GM12874 (cell line): Measurements from ENCODE around the gene COMMD8.

Experiments used
- TF ChIP-seq, protein P1 (sequence below): IDR thresholded peaks from 2 replicates; pipeline ENCODE4 v1.5.1; 2011; ENCODE audit warnings: low read depth, mild to moderate bottlenecking, control low read depth, low read length, moderate library complexity; ENCODE audit not compliant: insufficient read depth

The COMMD8 gene

GRCh38 chr4:47444031-47444430, 19.5 kb downstream of the COMMD8 start:
- TF ChIP-seq, protein P1, sequence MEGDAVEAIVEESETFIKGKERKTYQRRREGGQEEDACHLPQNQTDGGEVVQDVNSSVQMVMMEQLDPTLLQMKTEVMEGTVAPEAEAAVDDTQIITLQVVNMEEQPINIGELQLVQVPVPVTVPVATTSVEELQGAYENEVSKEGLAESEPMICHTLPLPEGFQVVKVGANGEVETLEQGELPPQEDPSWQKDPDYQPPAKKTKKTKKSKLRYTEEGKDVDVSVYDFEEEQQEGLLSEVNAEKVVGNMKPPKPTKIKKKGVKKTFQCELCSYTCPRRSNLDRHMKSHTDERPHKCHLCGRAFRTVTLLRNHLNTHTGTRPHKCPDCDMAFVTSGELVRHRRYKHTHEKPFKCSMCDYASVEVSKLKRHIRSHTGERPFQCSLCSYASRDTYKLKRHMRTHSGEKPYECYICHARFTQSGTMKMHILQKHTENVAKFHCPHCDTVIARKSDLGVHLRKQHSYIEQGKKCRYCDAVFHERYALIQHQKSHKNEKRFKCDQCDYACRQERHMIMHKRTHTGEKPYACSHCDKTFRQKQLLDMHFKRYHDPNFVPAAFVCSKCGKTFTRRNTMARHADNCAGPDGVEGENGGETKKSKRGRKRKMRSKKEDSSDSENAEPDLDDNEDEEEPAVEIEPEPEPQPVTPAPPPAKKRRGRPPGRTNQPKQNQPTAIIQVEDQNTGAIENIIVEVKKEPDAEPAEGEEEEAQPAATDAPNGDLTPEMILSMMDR, result no peak

- TF ChIP-seq, protein P1, result no peak
Observed at GRCh38 chr4:47442980-47443379, 20.5 kb downstream of the COMMD8 start.

DNA sequence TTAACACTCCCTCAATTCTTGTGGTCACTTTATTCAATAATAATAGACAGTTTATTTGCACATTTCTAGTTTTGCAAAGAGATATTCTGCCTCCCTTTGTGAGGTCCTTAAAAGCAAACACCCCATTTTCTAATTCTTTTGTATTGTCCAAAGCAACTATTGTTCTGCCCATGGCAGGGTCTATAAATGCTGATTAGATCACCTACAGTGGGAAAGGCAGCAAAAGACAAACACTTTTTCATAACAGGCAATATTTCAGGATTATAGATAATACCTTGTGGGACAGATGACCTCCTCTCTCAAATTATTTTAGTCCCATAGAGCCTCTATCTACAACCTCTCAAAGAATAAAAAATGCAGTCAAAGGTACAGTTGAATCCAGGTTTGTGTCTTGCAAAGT, 28.6 kb downstream of the COMMD8 start:
- TF ChIP-seq, protein P1, result no peak

GRCh38 chr4:47432749-47433148, 30.8 kb downstream of the COMMD8 start:
- TF ChIP-seq, protein P1, result no peak

- TF ChIP-seq, protein P1, result no peak
Observed at GRCh38 chr4:47427935-47428334, 35.6 kb downstream of the COMMD8 start.

- TF ChIP-seq, protein P1, result no peak
Observed at GRCh38 chr4:47425628-47426027, 37.9 kb downstream of the COMMD8 start.

- TF ChIP-seq, protein P1, result no peak
Observed at GRCh38 chr4:47419296-47419695, 44.2 kb downstream of the COMMD8 start.

DNA sequence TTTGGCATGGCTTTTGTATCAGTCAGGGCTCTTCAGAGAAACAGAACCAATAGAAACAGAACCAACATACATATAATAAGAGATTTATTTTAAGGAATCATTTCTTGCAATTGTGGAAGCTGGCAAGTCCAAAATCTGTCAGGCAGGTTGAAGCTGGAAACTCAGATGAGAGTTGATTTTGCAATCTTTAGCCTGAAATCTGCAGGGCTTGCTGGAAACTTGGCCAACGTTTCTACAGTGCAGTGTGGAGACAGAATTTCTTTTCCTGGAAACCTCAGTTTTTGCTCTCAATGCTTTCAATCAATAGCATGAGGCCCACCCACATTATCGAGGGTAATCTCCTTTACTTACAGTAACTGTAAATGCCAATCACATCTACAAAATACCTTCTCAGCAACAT, 45.4 kb downstream of the COMMD8 start:
- TF ChIP-seq, protein P1, result no peak
